ENCODE measurements around the gene ABHD2.
A peak's percentile ranks its signal among the peaks of the same experiment; 100 is the strongest.
"Not testable (repeated sequence)": the region's sequence is repeated elsewhere in the genome, so short reads cannot be mapped to it uniquely, and the experiment has no call there.

ABHD2 gene

GRCh38 chr15:89121414-89121813 is 33.2 kb downstream of the ABHD2 start:
- no peak for DNase-seq

- no peak for DNase-seq
Observed at GRCh38 chr15:89122505-89123180, 34.4 kb downstream of the ABHD2 start.

- DNase-seq = no peak
Observed at GRCh38 chr15:89123181-89123525, 34.9 kb downstream of the ABHD2 start.

DNA sequence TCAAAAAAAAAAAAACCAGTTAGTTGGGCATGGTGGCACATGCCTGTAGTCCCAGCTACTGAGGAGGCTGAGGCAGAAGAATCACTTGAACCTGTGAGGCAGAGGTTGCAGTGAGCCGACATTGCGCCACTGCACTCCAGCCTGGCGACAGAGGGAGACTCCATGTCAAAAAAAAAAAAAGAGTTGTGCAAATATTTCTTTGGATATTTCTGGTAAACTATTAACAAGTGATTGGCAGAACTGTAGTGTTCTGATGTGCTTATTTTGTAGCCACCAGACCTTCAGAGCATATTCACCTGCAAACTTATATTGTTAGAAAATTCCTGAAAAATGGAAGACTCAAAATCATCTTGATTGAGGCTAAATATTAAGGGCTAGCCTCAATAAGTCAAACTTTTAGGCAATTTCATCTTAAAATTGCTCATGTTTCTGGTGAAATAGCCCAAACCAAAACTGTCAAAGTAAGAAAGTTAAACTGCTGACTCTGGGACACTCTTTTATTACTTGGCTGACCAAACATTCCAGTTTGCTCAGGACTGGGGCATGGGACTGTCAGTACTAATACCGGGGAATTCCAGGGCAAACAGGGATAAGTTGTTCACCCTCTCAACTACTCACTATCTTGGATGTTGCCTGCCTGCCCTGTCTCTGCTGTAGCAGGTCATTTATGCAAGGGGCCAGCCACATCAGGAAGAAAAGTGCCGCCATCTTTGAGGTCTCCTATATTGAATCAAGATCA is 37.0 kb downstream of the ABHD2 start:
- DNase-seq = no peak

- no peak for DNase-seq
Observed at GRCh38 chr15:89126009-89126408, 37.8 kb downstream of the ABHD2 start.

DNA sequence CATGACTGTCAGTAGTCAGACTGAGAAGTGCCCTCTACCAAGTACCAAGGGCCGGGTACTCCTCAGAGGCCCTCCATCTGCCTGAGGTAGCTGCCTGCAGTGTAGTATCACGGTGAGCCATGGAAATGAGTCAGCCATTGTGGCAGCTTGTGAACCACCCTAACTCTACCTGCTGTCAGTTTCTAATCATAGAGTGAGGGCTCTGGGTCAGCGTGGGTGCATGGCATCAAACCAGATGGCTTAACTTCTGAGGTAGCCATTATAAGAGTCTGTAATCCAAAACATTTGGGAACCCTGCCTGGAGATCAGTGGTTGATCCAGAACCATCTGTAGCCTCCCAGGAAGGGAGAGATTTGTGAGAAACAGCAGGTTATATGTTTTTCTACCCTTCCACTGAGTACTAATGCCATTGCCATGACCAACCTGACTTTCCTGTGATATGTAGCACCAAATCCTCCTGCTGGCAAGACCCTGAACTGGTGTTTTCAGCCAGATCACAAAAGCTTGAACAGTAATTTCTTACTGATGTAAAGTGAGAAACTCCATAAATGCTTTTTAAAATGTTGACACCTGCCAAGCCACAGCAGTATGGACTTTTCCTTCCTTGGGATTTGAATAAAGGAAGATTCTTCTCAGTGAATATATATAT is 38.9 kb downstream of the ABHD2 start:
- DNase-seq = peak; percentile 26

GRCh38 chr15:89128320-89129122 is 40.3 kb downstream of the ABHD2 start:
- DNase-seq = no peak

DNA sequence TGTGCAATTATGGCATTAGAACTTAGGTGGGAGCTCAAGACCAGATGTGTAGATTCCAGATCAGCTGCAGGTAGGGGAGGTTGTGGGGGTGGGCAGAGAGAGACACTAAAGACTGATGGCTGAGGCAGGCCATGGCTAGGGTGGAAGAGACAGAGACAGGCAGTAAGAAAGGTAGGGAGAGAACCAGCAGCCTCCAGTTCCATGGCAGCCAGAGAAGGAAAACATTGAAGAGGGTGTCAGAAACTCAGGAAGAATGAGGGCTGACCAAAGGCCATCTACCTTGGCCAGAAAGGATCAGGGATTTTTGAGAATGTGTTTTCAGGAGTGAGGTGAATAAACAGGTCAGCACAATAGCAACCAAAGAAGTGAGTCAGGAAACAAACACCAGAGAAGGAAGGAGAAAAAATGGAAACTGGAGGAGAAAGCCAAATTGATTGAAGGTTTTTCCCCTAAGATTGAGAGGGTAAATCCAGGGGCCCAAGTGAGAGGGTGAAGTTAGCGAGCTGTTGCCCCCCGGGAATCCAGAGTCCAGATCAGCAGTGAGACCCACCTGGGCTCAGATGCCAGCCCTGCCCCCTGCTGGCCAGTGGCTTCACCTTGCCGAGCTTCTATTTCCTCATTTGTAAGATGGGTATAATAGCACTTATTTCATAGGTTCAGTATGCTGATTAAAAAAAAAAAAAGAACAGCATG is 41.0 kb downstream of the ABHD2 start:
- DNase-seq = peak; percentile 57

DNA sequence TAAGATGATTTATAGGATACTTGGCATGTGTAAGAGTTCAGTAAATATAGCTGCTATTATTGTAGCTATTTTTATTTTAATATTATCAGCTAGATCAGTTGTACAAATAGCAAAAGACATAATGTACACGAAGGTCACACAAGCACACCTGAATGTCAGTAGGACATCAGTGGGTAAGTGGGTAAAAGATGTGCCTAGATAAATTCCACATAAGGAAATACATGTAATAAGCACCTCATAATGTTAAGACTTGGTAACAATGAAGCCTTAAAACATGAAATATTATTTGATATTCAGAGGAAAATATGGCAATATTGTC is 41.5 kb downstream of the ABHD2 start:
- no peak for DNase-seq

DNA sequence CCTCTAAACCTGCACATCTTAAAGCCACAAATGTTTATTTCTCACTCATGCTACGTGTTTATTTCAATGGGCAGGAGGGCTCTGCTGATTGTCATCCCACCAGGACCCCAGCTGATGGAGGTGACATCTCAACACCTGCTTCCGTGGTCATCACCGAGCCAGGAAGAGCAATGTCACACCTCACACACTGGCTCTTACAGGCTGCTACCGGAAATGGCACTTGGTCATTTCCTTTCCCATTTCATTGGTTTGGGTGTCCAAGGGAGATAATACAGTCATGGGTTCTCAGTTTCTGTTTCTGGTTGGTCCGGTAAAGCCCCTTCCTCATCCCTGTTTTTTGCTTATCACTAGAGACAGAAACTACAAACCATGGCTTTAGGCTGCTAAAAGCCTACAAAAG is 41.9 kb downstream of the ABHD2 start:
- no peak for DNase-seq

- no peak for DNase-seq
Observed at GRCh38 chr15:89131731-89132130, 43.5 kb downstream of the ABHD2 start.

DNA sequence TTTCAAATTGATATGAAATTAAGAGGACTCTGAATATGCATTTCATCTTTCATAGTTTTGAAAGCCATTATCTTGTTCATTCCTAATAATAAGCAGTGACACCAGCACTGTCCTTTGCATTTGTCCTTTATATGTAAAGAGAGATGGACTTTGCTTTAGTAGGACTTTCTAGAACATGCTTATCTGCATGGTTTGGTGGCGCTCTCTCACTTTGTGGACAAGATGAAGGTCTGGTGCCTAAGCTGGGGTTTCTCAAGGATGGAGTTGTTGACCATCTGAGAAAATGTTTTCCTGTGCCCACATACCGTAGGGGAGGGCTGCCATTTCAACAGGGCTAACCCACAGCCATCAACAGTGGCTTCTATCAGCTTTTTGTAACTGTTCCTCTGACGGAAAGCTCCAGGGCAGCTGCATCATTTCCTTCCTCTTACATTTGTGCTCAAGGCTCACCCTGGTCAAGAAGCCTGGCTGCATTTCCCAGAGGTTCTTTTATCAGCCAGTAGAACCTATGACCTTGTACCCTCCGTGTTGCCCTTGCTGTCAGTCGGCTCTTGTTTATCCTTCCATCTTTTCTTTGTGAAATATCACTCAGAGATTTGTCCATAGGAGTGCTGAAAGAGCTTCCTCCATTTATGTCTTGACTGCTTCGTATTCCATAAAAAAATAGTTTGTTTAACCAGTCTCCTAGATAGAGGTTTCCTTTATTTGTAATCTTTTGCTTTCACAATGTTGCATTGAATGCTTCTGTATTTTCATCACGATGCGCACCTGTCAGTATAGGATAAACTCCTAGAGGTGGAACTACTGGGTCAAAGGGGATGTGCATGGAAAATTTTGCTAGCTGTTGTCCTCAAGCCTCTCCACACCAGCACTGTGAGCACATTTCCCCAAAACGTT is 44.6 kb downstream of the ABHD2 start:
- no peak for DNase-seq

GRCh38 chr15:89135387-89136077 is 47.3 kb downstream of the ABHD2 start:
- DNase-seq = not testable (repeated sequence)

GRCh38 chr15:89136078-89136806 is 48.0 kb downstream of the ABHD2 start:
- DNase-seq = no peak

- DNase-seq = no peak
Observed at GRCh38 chr15:89136818-89137772, 48.8 kb downstream of the ABHD2 start.

DNA sequence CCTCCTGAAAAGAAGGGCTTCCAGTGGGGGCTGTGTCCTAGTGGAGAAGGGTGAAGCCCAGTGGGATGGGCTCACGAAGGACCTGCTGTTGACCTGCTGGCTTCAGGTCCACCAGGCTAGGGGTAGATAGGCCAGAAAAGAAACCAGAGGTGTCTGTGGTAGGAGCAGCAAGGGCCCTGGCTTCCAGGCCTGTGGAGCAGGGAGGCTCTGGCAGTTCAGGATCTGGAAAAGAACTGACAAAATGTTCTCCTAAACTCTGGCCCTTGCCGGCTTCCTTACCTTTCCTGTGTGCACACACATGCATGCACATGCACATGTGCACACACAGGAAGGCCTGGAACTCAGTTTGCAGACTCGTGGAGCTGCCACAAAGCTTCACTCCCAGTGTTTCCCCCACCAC is 49.7 kb downstream of the ABHD2 start:
- DNase-seq = no peak

GRCh38 chr15:89138999-89139612 is 50.9 kb downstream of the ABHD2 start:
- DNase-seq = no peak

- DNase-seq = no peak
Observed at GRCh38 chr15:89139613-89140499, 51.6 kb downstream of the ABHD2 start.
